ENCODE data around the gene C3orf22. TPM values are rescaled to one million over a fixed set of nuclear protein-coding genes. Genes with fewer than 3 reads are reported as not detected.
"Not testable (repeated sequence)": the region's sequence is repeated elsewhere in the genome, so short reads cannot be mapped to it uniquely, and the experiment has no call there.

The C3orf22 gene
- total RNA-seq, 1 experiment from 2014 or later, result not detected

DNA sequence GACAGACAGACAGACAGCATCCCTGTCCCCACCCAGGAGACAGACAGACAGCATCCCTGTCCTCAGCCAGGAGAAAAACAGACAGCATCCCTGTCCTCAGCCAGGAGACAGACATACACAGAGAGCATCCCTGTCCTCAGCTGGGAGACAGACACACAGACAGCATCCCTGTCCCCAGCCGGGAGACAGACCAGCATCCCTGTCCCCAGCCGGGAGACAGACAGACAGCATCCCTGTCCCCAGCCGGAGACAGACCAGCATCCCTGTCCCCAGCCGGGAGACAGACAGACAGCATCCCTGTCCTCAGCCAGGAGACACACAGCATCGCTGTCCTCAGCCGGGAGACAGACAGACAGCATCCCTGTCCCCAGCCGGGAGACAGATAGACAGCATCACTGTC is 24.0 kb downstream of the C3orf22 start:
- DNase-seq (ENCODE audit: low read depth in 1 of 2, low spot score in 2 of 2); H3K9me3 ChIP-seq (replicated peaks); H3K36me3 ChIP-seq; H3K27ac ChIP-seq; H3K4me1 ChIP-seq (replicated peaks); H3K4me3 ChIP-seq: not testable (repeated sequence)
- H3K27me3 ChIP-seq (replicated peaks), result peaks cover 28% of the 10 kb centered on the region

DNA sequence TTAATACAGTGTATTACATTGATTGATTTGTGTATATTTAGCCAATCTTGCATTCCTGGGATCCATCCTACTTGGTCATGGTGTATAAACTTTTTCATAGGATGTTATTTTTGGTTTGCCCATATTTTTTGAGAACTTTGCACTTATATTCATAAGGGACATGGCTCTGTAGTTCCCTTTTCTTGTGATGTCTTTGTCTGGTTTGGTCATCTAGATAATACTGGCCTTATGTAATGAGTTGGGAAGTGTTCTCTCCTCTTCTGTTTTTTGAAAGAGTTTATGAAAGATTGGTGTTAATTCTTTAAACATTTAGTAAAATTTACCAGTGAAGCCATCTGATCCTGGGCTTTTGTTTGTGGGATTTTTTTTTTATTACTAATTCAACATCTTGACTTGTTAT is 25.2 kb downstream of the C3orf22 start:
- Histone ChIP-seq H3K36me3 (no peaks in the 10 kb centered on the region), H3K27ac (no peak overlapping the region), H3K9me3 (replicated peaks) (no peaks in the 10 kb centered on the region), H3K4me3 (no peak overlapping the region), H3K4me1 (replicated peaks) (no peaks in the 10 kb centered on the region), H3K27me3 (replicated peaks) (peaks cover 28% of the 10 kb centered on the region)
- no peak for DNase-seq (ENCODE audit: low read depth in 1 of 2, low spot score in 2 of 2)

DNA sequence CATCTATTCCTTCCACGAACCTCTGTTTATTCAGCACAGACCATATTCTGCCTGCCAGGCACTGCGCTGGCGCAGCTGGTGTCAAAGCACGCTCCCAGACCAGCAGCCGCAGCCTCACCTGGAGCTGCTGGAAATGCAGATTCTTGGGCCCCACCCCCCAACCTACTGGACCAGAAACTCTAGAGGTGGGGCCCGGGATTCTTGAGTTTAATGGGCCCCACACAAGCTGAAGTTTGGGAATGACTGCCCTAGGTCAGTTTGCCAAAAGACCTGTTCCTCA is 27.7 kb downstream of the C3orf22 start:
- DNase-seq (ENCODE audit: low read depth in 1 of 2, low spot score in 2 of 2), result no peak
- H3K36me3 ChIP-seq, result no peaks in the 10 kb centered on the region

DNA sequence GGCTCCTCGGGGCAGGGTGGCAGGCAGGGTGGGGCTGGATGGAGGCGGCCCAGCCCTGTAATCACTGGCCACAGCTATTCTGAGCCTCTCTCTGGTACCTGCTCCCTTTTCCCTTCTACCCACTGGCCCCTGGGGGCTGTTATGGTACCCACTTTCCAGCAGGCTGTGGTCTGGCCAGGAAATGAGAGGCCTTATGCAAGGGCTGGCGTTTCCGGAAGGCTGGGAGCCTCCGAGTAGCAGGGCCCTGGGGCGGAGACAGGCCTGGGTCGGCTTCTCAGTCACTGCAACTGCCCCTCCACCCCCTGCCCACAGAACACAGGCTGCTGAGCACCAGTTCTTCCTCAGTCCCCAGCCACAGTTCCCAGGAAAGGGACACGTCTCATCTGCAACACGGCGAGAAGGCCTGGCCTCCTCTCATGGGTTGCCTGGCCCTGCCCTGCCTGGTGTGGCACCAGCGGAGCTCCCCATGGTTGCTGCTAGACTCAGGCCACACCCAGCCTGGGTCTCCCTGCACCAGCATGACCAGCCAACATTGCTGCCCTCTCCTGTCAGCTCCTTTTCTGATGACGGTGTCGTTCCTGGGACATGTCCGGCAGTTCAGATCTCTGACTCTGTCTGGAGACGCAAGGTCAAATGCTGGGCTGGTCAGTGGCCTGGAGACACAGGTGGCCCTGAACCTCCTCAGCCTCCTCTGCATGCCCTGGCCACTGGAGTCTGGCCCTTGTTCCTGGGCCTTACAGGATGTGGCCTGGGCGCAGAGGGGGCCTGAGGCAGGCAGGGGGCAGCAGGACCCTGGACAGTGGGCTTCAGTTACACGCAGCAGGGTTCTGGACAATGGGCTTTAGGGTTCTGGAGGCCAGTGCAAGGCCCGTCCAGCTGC is 28.3 kb downstream of the C3orf22 start:
- Histone ChIP-seq H3K27ac (no peak overlapping the region), H3K4me1 (replicated peaks) (no peaks in the 10 kb centered on the region), H3K36me3 (no peaks in the 10 kb centered on the region), H3K9me3 (replicated peaks) (no peaks in the 10 kb centered on the region), H3K27me3 (replicated peaks) (peaks cover 28% of the 10 kb centered on the region), H3K4me3 (no peak overlapping the region)
- no peak for DNase-seq (ENCODE audit: low read depth in 1 of 2, low spot score in 2 of 2)

More for the DNA sequence above, 27.7 kb downstream of the C3orf22 start:
- H3K9me3 ChIP-seq (replicated peaks), result no peaks in the 10 kb centered on the region
- peaks cover 28% of the 10 kb centered on the region for H3K27me3 ChIP-seq (replicated peaks)
- H3K27ac ChIP-seq, result no peak overlapping the region
- H3K4me3 ChIP-seq, result no peak overlapping the region
- no peaks in the 10 kb centered on the region for H3K4me1 ChIP-seq (replicated peaks)

DNA sequence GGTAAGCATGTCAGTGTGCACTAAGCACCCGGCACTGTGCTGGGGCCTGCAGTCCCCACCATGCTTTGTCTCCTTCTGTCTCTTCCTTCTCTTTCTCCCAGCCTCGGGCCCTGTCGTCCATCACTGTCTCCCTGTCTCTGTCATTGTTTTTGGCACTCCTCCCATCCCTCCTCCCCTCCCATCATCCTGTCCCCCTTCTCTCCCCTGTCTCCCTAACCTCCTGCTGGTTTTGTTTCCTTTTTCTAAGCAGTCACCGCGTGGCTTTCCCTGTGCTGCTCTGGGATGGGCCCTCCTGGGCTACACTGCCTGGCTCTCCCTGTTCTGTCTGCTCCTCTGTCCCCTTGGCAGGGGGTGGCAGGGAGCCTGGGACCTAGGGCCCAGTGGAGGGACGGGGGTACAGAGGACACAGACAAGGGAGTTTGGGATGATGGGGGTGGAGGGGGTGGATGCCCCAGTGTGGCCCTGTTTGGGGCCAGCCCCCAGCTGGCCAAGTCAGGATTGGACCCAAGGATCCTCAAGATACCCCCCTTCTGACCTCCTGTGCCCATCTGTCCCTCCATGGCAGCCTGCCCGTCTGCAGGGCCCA is 29.1 kb downstream of the C3orf22 start:
- Histone ChIP-seq H3K4me1 (replicated peaks) (peaks cover under 1% of the 10 kb centered on the region; the same call in 1 of the 2 replicates), H3K9me3 (replicated peaks) (no peaks in the 10 kb centered on the region), H3K36me3 (no peaks in the 10 kb centered on the region), H3K4me3 (no peak overlapping the region), H3K27ac (no peak overlapping the region), H3K27me3 (replicated peaks) (peaks cover 30% of the 10 kb centered on the region)
- no peak for DNase-seq (ENCODE audit: low read depth in 1 of 2, low spot score in 2 of 2)

DNA sequence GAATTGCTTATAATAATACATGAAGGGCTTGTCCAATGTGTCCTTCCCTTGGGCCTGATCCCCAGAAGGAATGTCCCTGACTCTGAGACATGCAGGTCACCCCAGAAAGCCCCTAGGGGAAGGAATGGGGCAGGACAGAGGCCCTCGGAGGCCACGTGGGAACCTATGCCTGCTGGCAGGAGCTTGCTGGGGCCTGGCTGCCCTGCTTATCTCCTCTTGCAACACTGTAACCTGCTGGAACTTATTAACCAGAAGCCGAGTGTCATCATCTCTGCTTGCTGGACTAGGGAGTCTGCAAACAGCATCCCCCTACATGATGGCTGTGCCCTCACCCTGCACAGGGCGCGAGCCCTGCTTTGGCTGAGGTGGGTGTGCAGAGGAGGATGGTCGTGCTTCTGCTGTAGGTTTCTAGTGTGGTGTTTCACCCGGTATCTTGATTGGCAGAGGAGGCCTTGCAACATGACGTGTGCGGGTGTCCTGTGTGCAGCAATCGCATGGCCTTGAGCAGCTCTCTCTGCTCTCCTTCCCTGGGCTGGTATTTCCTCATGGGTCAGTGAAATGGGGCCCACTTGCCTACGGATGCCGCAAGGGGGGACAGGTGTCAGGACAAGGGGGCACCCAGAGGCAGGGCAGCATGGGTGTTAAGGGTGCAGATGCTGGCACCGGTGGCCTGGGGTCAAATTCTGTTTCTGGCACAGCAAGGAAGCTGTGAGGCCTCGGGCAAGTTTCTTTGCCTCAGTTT is 29.8 kb downstream of the C3orf22 start:
- Histone ChIP-seq H3K9me3 (replicated peaks) (no peaks in the 10 kb centered on the region), H3K36me3 (no peaks in the 10 kb centered on the region), H3K4me3 (no peak overlapping the region), H3K27ac (no peak overlapping the region), H3K4me1 (replicated peaks) (peaks cover 7% of the 10 kb centered on the region), H3K27me3 (replicated peaks) (peaks cover 36% of the 10 kb centered on the region)
- no peak for DNase-seq (ENCODE audit: low read depth in 1 of 2, low spot score in 2 of 2)

DNA sequence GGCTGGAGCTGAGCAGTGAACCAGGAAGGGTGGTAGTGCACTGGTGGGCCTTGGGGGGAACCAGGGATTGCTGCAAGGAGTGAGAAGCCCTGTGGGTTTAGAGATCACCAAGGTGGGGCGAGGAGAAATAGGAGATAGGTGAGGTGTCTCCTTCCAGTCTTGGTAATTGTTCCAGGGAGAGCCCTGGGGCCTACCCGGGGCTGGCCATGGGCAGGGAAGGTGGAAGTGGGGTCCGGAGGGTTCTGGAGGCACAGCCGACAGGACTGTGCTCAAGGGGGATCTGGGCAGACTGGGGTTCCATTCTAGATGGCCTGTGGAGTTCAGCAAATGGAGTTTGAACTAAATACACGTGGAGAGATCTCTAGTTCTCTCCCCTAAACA is 30.3 kb downstream of the C3orf22 start:
- Histone ChIP-seq H3K9me3 (replicated peaks) (no peaks in the 10 kb centered on the region), H3K36me3 (no peaks in the 10 kb centered on the region), H3K27me3 (replicated peaks) (peaks cover 34% of the 10 kb centered on the region), H3K4me1 (replicated peaks) (peaks cover 10% of the 10 kb centered on the region), H3K4me3 (no peak overlapping the region), H3K27ac (no peak overlapping the region)
- no peak for DNase-seq (ENCODE audit: low read depth in 1 of 2, low spot score in 2 of 2)

DNA sequence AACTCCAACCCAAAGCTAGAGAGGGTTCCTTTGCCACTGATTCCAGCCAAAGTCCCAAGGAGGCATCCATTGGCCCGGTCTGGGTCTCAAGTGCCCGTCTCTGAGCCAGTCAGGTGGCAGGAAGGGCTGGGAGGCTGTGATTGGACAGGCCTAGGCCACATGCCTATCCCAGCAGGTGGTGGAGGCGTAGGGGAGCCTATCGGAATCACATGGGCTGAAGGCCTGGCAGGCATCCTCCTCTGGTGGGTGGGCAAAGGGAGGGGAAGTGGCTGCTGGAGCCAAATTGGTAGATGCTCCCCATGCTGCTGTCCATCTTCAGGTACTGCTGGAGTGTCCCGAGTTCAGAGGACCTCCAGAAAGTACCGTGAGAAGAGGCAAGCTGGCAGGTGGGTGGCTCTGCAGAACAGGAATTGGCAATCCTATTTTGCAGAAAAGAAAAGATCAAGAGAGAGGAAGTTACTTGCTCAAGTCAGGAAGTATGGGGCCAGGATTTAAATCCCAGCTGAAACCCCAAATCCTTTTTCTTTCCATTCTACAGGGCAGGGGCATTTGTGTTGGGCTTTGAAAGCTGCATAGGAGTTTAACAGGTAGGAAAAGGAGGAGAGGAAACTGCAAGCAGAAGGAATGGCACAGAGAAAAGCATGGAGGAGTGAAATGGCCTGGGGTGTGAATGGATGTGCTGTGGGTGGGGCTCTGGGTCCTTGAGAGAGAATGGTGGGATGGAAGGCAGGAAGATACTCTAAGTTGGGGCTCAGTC is 31.1 kb downstream of the C3orf22 start:
- no peak for DNase-seq (ENCODE audit: low read depth in 1 of 2, low spot score in 2 of 2)
- H3K36me3 ChIP-seq, result no peaks in the 10 kb centered on the region
- peaks cover 10% of the 10 kb centered on the region for H3K4me1 ChIP-seq (replicated peaks)
- peaks cover 30% of the 10 kb centered on the region for H3K27me3 ChIP-seq (replicated peaks)
- H3K4me3 ChIP-seq, result no peak overlapping the region
- no peak overlapping the region for H3K27ac ChIP-seq
- H3K9me3 ChIP-seq (replicated peaks), result no peaks in the 10 kb centered on the region

DNA sequence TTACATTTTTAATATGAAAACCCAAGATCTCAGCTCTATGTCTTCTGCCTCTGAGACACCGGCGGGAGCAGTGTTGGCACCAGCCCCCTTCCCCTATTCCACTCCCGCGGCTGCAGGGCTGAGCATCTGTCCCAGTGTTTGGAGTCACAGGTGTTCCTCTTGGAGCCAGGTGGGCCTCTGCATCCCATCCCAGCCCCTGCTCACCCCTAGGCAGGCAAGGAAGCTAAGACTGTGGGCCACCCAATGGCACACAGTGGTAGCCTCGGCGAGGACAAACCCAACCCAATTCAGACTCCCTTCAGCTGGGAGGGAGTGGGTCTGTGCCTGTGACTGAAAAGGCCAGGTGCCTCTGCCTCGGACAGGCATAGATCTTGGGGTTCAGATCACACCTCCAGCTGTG is 31.7 kb downstream of the C3orf22 start:
- Histone ChIP-seq H3K27ac (no peak overlapping the region), H3K4me1 (replicated peaks) (peaks cover 10% of the 10 kb centered on the region), H3K9me3 (replicated peaks) (no peaks in the 10 kb centered on the region), H3K27me3 (replicated peaks) (peaks cover 24% of the 10 kb centered on the region), H3K4me3 (no peak overlapping the region), H3K36me3 (no peaks in the 10 kb centered on the region)
- DNase-seq (ENCODE audit: low read depth in 1 of 2, low spot score in 2 of 2), result no peak

DNA sequence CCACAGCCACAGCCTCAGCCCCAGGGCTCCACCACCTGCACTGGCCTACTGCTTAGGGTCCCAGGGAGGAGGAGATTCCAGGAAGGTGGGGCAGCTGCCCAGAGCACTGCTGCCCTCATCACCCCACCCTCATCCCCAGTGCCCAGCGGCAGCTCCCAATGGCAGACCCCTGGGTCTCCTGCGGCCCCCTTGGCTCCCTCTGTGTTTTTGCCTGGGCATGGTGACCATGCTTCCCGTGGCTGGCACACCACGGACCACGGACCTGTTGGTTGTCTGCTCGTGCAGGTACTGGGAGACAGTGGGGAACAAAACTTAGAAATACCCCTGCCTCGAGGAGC is 32.1 kb downstream of the C3orf22 start:
- peaks cover 21% of the 10 kb centered on the region for H3K27me3 ChIP-seq (replicated peaks)
- no peaks in the 10 kb centered on the region for H3K9me3 ChIP-seq (replicated peaks)
- H3K4me1 ChIP-seq (replicated peaks), result peaks cover 10% of the 10 kb centered on the region
- no peaks in the 10 kb centered on the region for H3K36me3 ChIP-seq
- no peak for DNase-seq (ENCODE audit: low read depth in 1 of 2, low spot score in 2 of 2)
- no peak overlapping the region for H3K4me3 ChIP-seq
- H3K27ac ChIP-seq, result no peak overlapping the region

DNA sequence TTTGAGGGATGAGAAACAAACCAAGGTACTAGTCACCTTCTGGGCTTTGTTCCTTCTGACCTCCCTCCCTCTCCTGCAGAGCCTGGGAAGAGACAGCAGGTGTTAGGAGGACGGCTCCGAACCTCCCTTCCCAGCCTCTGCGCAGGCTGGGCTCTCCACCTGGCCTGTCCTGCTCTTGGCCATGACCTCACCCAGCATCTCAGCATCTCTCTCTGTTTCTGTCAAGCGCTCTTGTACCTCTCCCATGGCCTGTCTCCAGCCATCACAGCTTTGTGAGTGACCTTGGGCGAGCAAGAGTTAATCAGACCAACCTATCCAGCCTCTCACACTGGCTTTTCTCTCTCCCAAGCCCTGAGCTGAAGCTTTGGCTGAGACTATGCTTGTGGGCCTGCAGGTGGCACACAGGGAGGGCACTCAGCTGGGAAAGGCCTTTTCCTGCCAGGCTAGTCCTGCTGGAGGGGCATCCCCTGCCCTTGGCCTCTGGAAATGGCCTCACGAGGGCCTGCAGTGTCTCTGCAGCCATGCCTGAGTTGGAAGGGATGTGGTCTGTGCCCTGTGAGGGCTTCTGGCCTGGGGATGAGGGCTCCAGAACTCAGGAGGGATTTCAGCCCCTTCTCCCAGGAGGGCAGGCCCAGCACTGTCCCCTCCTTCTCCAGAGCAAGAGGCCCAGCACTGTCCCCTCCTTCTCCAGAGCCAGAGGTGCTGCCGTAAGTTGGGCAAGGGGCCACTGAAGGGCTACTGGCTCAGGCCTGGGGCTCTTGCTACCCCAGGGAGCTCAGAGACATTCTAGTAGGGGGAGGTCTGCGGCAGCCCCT is 32.7 kb downstream of the C3orf22 start:
- peaks cover 17% of the 10 kb centered on the region for H3K27me3 ChIP-seq (replicated peaks)
- DNase-seq (ENCODE audit: low read depth in 1 of 2, low spot score in 2 of 2), result no peak
- H3K4me1 ChIP-seq (replicated peaks), result peaks cover 10% of the 10 kb centered on the region
- H3K4me3 ChIP-seq, result no peak overlapping the region
- no peaks in the 10 kb centered on the region for H3K36me3 ChIP-seq
- no peaks in the 10 kb centered on the region for H3K9me3 ChIP-seq (replicated peaks)
- H3K27ac ChIP-seq, result no peak overlapping the region

DNA sequence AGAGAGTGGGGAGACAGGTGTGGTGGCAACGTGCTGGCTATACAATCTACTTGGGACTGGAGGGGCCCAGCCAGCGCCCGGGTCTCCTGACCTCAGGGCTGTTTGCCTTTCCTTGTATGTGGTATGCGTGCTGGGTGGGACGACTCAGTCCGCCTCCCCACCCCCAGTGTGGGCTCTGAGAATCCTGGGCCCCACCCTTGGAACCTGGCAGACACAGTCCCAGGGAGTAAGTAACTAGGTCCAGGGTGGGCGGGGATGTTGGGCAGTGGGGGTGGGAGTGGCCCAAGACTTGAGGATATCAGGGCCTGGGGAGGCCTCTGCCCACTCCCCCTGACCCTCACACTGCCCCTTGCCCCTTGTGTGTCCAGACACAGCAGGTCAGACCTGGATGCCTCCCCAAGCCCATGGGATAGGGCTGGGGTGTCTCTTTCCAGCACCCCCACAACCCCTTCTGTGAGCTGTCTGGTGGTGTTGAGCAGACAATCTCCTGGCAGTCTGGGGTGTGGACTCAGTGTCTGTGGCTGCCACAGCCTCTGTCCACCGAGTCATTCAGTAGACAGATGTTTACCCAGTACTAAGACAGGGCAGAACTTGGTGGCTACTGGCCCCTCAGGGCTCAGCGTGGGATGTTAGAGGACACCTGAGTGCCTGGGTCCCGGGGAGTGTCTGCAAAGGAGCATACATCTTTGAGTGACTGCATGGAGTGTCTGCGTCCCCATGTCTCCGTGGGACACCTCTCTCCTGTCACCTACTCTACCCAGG is 33.5 kb downstream of the C3orf22 start:
- H3K27ac ChIP-seq, result no peak overlapping the region
- peaks cover 10% of the 10 kb centered on the region for H3K4me1 ChIP-seq (replicated peaks)
- no peak overlapping the region for H3K4me3 ChIP-seq
- H3K9me3 ChIP-seq (replicated peaks), result no peaks in the 10 kb centered on the region
- no peaks in the 10 kb centered on the region for H3K36me3 ChIP-seq
- H3K27me3 ChIP-seq (replicated peaks), result peaks cover 17% of the 10 kb centered on the region
- no peak for DNase-seq (ENCODE audit: low read depth in 1 of 2, low spot score in 2 of 2)
